Endothelial cell of umbilical vein (primary cell): ENCODE results near the gene OR4M1. TPM values are rescaled to one million over a fixed set of nuclear protein-coding genes. Genes with fewer than 3 reads are reported as not detected.
"Not testable (repeated sequence)": the region's sequence is repeated elsewhere in the genome, so short reads cannot be mapped to it uniquely, and the experiment has no call there.

Experiments
- BruUV-seq: library from RNA; stranded (reverse); fragments of 400-500 nt; replicated peaks from 2 replicates; lab custom pipeline; 2021; lab: Mats Ljungman, UMichigan
- CTCF ChIA-PET: fragments of 300-600, 350-600 bp; sonication (Branson Sonifier 250); formaldehyde crosslinking; loops from one replicate; lab custom pipeline; 2021; ENCODE audit warnings: antibody characterized with exemption, inconsistent platforms; lab: Charles Lee
- POLR2A ChIA-PET: fragments of 300-600, 350-600 bp; sonication (Branson Sonifier 250); formaldehyde crosslinking; loops from one replicate; lab custom pipeline; 2021; ENCODE audit warnings: antibody characterized with exemption, inconsistent platforms; lab: Charles Lee
- DNase-seq: peaks from one replicate; pipeline ENCODE4 v3.0.0-alpha.2; 2011; ENCODE audit warnings: low read depth, low spot score
- FAIRE-seq: peaks from 2 replicates; lab custom pipeline; 2011; peaks lifted over from hg19 to GRCh38; lab: Jason Lieb, UNC
- H2AFZ ChIP-seq: 2 replicates; pipeline ENCODE4 v1.6.0; 2012; ENCODE audit warnings: low read depth, low read length, control low read depth, inconsistent platforms
- H3K27ac ChIP-seq: 2 replicates; pipeline ENCODE4 v1.5.1; 2011; ENCODE audit warnings: low read depth, mild to moderate bottlenecking, control low read depth, low read length, moderate library complexity; ENCODE audit not compliant: insufficient read depth
- H3K27me3 ChIP-seq, 2 experiments: 2 replicates each; pipeline versions ENCODE4 v1.6.0 to v1.6.1; 2011; ENCODE audit warnings: low read length in 2 of 2, mixed read lengths in 1 of 2; ENCODE audit not compliant: control insufficient read depth in 2 of 2, insufficient read depth in 2 of 2
- H3K36me3 ChIP-seq, 2 experiments: 2 replicates in 1 of 2; 3 replicates in 1 of 2; pipeline ENCODE4 v1.5.1; 2011; ENCODE audit warnings: low read length in 2 of 2, mild to moderate bottlenecking in 1 of 2, moderate library complexity in 1 of 2; ENCODE audit not compliant: control insufficient read depth in 2 of 2, insufficient read depth in 2 of 2; ENCODE audit errors: extremely low read depth in 1 of 2
- H3K4me1 ChIP-seq: 3 replicates; pipeline ENCODE4 v1.5.1; 2011; ENCODE audit warnings: mild to moderate bottlenecking, low read length; ENCODE audit not compliant: control insufficient read depth, insufficient read depth; ENCODE audit errors: extremely low read depth
- H3K4me2 ChIP-seq: 2 replicates; pipeline ENCODE4 v1.6.1; 2011; ENCODE audit warnings: low read length, control low read depth, mixed read lengths; ENCODE audit not compliant: insufficient read depth
- H3K4me3 ChIP-seq, 3 experiments: fragments of 200-600 bp in 1 of 3; sonication (generic), shearing (Covaris generic) in 1 of 3; replicated peaks in 1 of 3; 2 replicates each; pipeline ENCODE4 v1.5.1; 2011 to 2016; ENCODE audit warnings: control low read depth in 3 of 3, low read length in 3 of 3, mild to moderate bottlenecking in 2 of 3, inconsistent platforms in 1 of 3, low read depth in 1 of 3, moderate library complexity in 1 of 3; ENCODE audit not compliant: insufficient read depth in 1 of 3
- H3K79me2 ChIP-seq: 2 replicates; pipeline ENCODE4 v1.6.0; 2012; ENCODE audit warnings: low read length, inconsistent platforms; ENCODE audit not compliant: control insufficient read depth, insufficient read depth
- H3K9ac ChIP-seq: replicated peaks from 2 replicates; pipeline ENCODE3; 2011; ENCODE audit warnings: low read length, control low read depth; ENCODE audit not compliant: insufficient read depth; ENCODE audit errors: extremely low read depth
- H3K9me1 ChIP-seq: replicated peaks from 3 replicates; pipeline ENCODE4 v1.6.0; 2011; ENCODE audit warnings: mild to moderate bottlenecking, low read length; ENCODE audit not compliant: control insufficient read depth, insufficient read depth; ENCODE audit errors: extremely low read depth
- H3K9me3 ChIP-seq: replicated peaks from 2 replicates; pipeline ENCODE4 v1.5.1; 2012; ENCODE audit warnings: low read length, inconsistent platforms; ENCODE audit not compliant: control insufficient read depth, insufficient read depth
- H4K20me1 ChIP-seq: replicated peaks from 2 replicates; pipeline ENCODE3; 2011; ENCODE audit warnings: mild to moderate bottlenecking, low read length; ENCODE audit not compliant: control insufficient read depth, insufficient read depth; ENCODE audit errors: extremely low read depth
- EZH2 ChIP-seq: IDR thresholded peaks from 2 replicates; pipeline ENCODE4 v1.6.1; 2012; ENCODE audit warnings: borderline replicate concordance, low read depth, mild to moderate bottlenecking, moderate library complexity, low read length, inconsistent platforms; ENCODE audit not compliant: severe bottlenecking
- FOS ChIP-seq: IDR thresholded peaks from 2 replicates; pipeline ENCODE4 v1.6.1; 2011; ENCODE audit warnings: mild to moderate bottlenecking, low read length, moderate library complexity, borderline replicate concordance; ENCODE audit not compliant: insufficient read depth
- GATA2 ChIP-seq: IDR thresholded peaks from 2 replicates; pipeline ENCODE4 v1.7.0; 2011; ENCODE audit warnings: low read depth, mild to moderate bottlenecking, moderate library complexity, mixed read lengths, low read length; ENCODE audit not compliant: insufficient read length, insufficient read depth
- JUN ChIP-seq: IDR thresholded peaks from 2 replicates; pipeline ENCODE4 v1.6.1; 2011; ENCODE audit warnings: borderline replicate concordance, low read depth; ENCODE audit not compliant: insufficient read length, insufficient read depth
- MYC ChIP-seq: IDR thresholded peaks from one replicate; pipeline ENCODE4 v1.6.1; 2011; ENCODE audit warnings: mild to moderate bottlenecking, low read depth, low read length
- POLR2A ChIP-seq: IDR thresholded peaks from 2 replicates; pipeline ENCODE4 v1.6.1; 2012; ENCODE audit warnings: low read depth, mild to moderate bottlenecking, control low read depth, low read length
- POLR2AphosphoS5 ChIP-seq: IDR thresholded peaks from 2 replicates; pipeline ENCODE4 v1.6.1; 2012; ENCODE audit warnings: low read depth, mild to moderate bottlenecking, control low read depth, low read length, moderate library complexity; ENCODE audit not compliant: insufficient read depth
- dilution Hi-C: fragments of 300-500 bp; cut with MboI; formaldehyde crosslinking; loops from one replicate; pipeline ENCODE4 v1.15.0; 2019; ENCODE audit warnings: low sequenced_read_pairs; ENCODE audit not compliant: extremely low pct_ligation_motif_present
- intact Hi-C: fragments of 100-400 bp; cut with micrococcal nuclease; formaldehyde crosslinking; loops from one replicate; pipeline ENCODE4 v1.10.0; 2022
- polyA plus RNA-seq, 4 experiments: library from polyadenylated mRNA; depleted of rRNA in 3 of 4; stranded (reverse) in 3 of 4; unstranded in 1 of 4; fragments of >200 nt; gene quantifications; 2 replicates each; pipeline versions ENCODE4 v1.2.1 to v1.2.3, GENCODE V29; 2011 to 2012; ENCODE audit warnings: missing spikeins in 1 of 4
- total RNA-seq: library from RNA; stranded (reverse); gene quantifications from 2 replicates; pipeline ENCODE4 v1.2.3, GENCODE V29; 2021
- TF ChIP-seq, protein P1 (sequence below): IDR thresholded peaks from 2 replicates; pipeline ENCODE4 v1.6.1; 2011; ENCODE audit not compliant: insufficient read depth, insufficient read length
- TF ChIP-seq, protein P2 (sequence below), 2 donors: IDR thresholded peaks; 1 replicate in 1 of 2; 2 replicates in 1 of 2; pipeline ENCODE4 v1.5.1; 2011; ENCODE audit warnings: low read length in 2 of 2, mild to moderate bottlenecking in 2 of 2, moderate library complexity in 2 of 2, control low read depth in 1 of 2, inconsistent platforms in 1 of 2, low read depth in 1 of 2; ENCODE audit not compliant: insufficient read depth in 1 of 2; ENCODE audit errors: extremely low read depth in 1 of 2

Gene OR4M1
- total and polyA plus RNA-seq, 2 donors (not counting 3 experiments of a cell fraction or from before 2014, with no cell fraction given), result not detected

- Histone ChIP-seq H3K9ac (no peak overlapping the region), H3K4me2 (no peak overlapping the region), H3K9me1 (no peaks in the 10 kb centered on the region), H2AFZ (no peak overlapping the region), H3K27ac (no peak overlapping the region), H3K79me2 (no peaks in the 10 kb centered on the region), H3K4me1 (no peaks in the 10 kb centered on the region), H3K27me3 (no peaks in the 10 kb centered on the region), H3K9me3 (no peaks in the 10 kb centered on the region), H3K36me3 (no peaks in the 10 kb centered on the region), H3K4me3 (no peak overlapping the region), H4K20me1 (no peaks in the 10 kb centered on the region)
- intact Hi-C loops (no loop called here), dilution Hi-C loops (no loop called here)
- FAIRE-seq (no peak), DNase-seq (no peak)
- POLR2A ChIA-PET, result no interaction called here
- CTCF ChIA-PET, result no interaction called here
- TF ChIP-seq POLR2AphosphoS5 (no peak), MYC (no peak), GATA2 (no peak), FOS (no peak), EZH2 (no peak), JUN (no peak), POLR2A (no peak)
- TF ChIP-seq, protein P1, sequence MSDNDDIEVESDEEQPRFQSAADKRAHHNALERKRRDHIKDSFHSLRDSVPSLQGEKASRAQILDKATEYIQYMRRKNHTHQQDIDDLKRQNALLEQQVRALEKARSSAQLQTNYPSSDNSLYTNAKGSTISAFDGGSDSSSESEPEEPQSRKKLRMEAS, result no peak
- TF ChIP-seq, protein P2, sequence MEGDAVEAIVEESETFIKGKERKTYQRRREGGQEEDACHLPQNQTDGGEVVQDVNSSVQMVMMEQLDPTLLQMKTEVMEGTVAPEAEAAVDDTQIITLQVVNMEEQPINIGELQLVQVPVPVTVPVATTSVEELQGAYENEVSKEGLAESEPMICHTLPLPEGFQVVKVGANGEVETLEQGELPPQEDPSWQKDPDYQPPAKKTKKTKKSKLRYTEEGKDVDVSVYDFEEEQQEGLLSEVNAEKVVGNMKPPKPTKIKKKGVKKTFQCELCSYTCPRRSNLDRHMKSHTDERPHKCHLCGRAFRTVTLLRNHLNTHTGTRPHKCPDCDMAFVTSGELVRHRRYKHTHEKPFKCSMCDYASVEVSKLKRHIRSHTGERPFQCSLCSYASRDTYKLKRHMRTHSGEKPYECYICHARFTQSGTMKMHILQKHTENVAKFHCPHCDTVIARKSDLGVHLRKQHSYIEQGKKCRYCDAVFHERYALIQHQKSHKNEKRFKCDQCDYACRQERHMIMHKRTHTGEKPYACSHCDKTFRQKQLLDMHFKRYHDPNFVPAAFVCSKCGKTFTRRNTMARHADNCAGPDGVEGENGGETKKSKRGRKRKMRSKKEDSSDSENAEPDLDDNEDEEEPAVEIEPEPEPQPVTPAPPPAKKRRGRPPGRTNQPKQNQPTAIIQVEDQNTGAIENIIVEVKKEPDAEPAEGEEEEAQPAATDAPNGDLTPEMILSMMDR (IDR thresholded peaks at IDR 0.05; ENCODE audit: extremely low read depth in 1 of 2, insufficient read depth in 1 of 2, low read depth in 1 of 2, low read length in 2 of 2), result no peak
- BruUV-seq, result no TSS peak
These were observed 19.1 kb upstream of the OR4M1 start for GRCh38 chr14:19754172-19754571.

DNA sequence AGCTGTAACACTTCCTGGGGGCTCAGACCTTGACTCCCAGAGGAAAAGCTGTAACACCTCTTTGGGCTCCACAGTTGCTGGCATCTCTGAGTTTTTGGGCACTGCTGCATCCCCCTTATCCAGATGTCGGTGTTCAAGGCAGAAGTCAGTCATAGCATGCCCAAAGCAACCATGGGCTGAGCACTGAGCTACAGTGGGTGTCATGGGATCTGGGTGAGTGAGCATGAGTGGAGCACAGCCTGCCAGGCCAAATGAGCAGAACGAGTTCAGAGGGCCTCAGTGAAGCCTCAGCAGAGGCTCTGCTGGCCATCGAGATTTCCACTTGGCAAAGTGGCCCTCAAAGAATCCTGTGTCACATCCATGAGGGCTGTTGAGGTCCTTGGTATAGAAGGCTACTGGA, 1.8 kb upstream of the OR4M1 start:
- H3K9me3 ChIP-seq, H3K79me2 ChIP-seq, H3K4me2 ChIP-seq, H3K27me3 ChIP-seq, H3K4me3 ChIP-seq, POLR2A ChIA-PET, H3K36me3 ChIP-seq, H2AFZ ChIP-seq, BruUV-seq, H3K4me1 ChIP-seq, FAIRE-seq, dilution Hi-C loops, H3K27ac ChIP-seq, DNase-seq, H4K20me1 ChIP-seq, H3K9me1 ChIP-seq, CTCF ChIA-PET, intact Hi-C loops, H3K9ac ChIP-seq: not testable (repeated sequence)
